Astrocyte of the spinal cord (primary cell): ENCODE results near the gene BFSP2.

Experiments
- DNase-seq: peaks from one replicate; pipeline ENCODE4 v3.0.0; 2011; ENCODE audit warnings: low read depth, low spot score
- H3K4me3 ChIP-seq: 2 replicates; pipeline ENCODE4 v1.5.1; 2011; ENCODE audit warnings: low read depth, mild to moderate bottlenecking, low read length, moderate library complexity
- CTCF ChIP-seq: IDR thresholded peaks from 2 replicates; pipeline ENCODE4 v1.5.1; 2012; ENCODE audit warnings: low read depth, mild to moderate bottlenecking, low read length, inconsistent platforms
- in situ Hi-C: cut with HindIII; loops from 2 replicates; pipeline ENCODE4 v1.10.0; 2017; ENCODE audit warnings: low sequenced_read_pairs

BFSP2 gene

GRCh38 chr3:133396906-133397305 lies 3.0 kb upstream of the BFSP2 start:
- no peak overlapping the region for H3K4me3 ChIP-seq
- in situ Hi-C loops: no loop called here
- no peak for TF ChIP-seq CTCF
- no peak for DNase-seq

GRCh38 chr3:133401374-133402135 lies 1.7 kb downstream of the BFSP2 start:
- H3K4me3 ChIP-seq: no peak overlapping the region
- DNase-seq: peak; percentile 70
- in situ Hi-C loops: no loop called here

GRCh38 chr3:133404920-133405319 lies 5.1 kb downstream of the BFSP2 start:
- no peak for TF ChIP-seq CTCF
- no peak overlapping the region for H3K4me3 ChIP-seq
- in situ Hi-C loops: no loop called here
- no peak for DNase-seq

More at GRCh38 chr3:133401374-133402135, 1.7 kb downstream of the BFSP2 start:
- no peak for TF ChIP-seq CTCF

- H3K4me3 ChIP-seq: no peak overlapping the region
- in situ Hi-C loops: no loop called here
- TF ChIP-seq CTCF: no peak
- peak; percentile 37 for DNase-seq
These were observed 8.5 kb downstream of the BFSP2 start for GRCh38 chr3:133408366-133408765.

- peak; percentile 66 for DNase-seq
- H3K4me3 ChIP-seq: no peak overlapping the region
- TF ChIP-seq CTCF: no peak
- in situ Hi-C loops: no loop called here
These were observed 9.1 kb downstream of the BFSP2 start for GRCh38 chr3:133408961-133409360.

GRCh38 chr3:133410191-133410892 lies 10.5 kb downstream of the BFSP2 start:
- no peak overlapping the region for H3K4me3 ChIP-seq
- no peak for TF ChIP-seq CTCF
- DNase-seq: no peak
- in situ Hi-C loops: no loop called here
